Airway epithelial cell (primary cell): ENCODE results near the gene EGFL6. TPM values are rescaled to one million over a fixed set of nuclear protein-coding genes. Genes with fewer than 3 reads are reported as not detected.

Experiments
- total RNA-seq: library from RNA; depleted of rRNA; stranded (reverse); fragments of >200 nt; gene quantifications from 2 replicates; pipeline ENCODE4 v1.2.3, GENCODE V29; 2015

EGFL6 gene, protein sequence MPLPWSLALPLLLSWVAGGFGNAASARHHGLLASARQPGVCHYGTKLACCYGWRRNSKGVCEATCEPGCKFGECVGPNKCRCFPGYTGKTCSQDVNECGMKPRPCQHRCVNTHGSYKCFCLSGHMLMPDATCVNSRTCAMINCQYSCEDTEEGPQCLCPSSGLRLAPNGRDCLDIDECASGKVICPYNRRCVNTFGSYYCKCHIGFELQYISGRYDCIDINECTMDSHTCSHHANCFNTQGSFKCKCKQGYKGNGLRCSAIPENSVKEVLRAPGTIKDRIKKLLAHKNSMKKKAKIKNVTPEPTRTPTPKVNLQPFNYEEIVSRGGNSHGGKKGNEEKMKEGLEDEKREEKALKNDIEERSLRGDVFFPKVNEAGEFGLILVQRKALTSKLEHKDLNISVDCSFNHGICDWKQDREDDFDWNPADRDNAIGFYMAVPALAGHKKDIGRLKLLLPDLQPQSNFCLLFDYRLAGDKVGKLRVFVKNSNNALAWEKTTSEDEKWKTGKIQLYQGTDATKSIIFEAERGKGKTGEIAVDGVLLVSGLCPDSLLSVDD
- total RNA-seq, result 0.14 and 0.28 TPM in 2 replicates

GRCh38 chrX:13569479-13570260, at the start of gene EGFL6:
EGFL6 (plus strand) TSS chrX:13569601; CDS start chrX:13569862, 261 bp downstream.

DNA sequence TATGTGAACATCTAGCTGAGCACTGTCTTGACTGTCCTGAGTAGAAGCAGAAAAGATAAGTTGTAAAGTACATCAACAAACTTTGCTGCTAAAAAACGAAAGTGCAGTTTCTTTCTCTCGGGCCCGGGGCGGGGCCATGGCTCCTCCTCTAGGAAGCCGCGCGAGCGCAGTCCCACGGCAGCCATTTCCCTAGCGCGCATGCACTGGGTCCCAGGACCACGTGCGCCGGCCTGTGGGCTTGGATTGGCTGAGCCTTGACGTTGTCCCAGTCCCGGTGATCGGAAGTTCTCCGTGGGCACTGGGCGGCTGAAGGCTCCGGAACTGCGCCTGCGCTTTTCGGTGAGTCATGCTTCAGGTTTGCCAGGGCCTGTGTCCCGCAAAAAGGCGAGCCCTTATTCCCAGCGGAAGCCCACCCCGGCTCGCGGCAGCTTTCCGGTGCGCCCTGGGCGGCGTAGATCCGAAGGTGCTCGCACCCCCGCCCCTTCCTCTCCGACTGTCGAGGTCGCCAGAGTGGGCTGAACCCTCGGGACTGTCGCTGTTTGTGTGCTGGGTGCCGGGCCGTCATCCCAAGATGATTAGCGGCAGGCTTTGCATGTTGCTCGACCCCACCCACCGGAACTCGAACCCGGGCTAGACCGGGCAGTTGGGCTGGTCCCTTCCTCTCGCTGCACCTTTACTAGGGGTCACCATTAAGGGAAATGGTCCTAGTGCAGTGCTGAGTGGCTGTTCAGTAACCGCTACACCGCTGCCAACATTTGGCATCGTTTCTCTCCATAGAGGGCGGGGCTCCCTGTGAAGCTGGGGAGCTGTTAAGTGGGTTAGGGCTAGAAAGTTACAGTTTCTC, 83.7 kb downstream of the EGFL6 start, which contains the start of gene TCEANC:
TCEANC (plus strand) TSS at position 292 of the 844 bp plus-strand sequence. CDS start 9,368 bp downstream, outside the sequence.

Other genes starting within 250 kb of the EGFL6 start
- not detected in 2 replicates for gene ATXN3L, start 249.5 kb upstream of the EGFL6 start, total RNA-seq
- 1.3 and 1.5 TPM in 2 replicates for gene TCEANC, start 83.5 kb downstream of the EGFL6 start, total RNA-seq
- 47.7 and 58.3 TPM in 2 replicates for gene RAB9A, start 119.5 kb downstream of the EGFL6 start, total RNA-seq
- gene TRAPPC2, start 165.0 kb downstream of the EGFL6 start, total RNA-seq, result 20.9 and 21.1 TPM in 2 replicates
- gene OFD1, start 165.1 kb downstream of the EGFL6 start, total RNA-seq, result 10.9 and 13.0 TPM in 2 replicates
- gene GPM6B, start 247.5 kb downstream of the EGFL6 start, total RNA-seq, result 2.8 and 5.7 TPM in 2 replicates